Hepatocyte (in vitro differentiated cells): ENCODE results near the gene RPSA. TPM values are rescaled to one million over a fixed set of nuclear protein-coding genes. Genes with fewer than 3 reads are reported as not detected.

Experiments
- DNase-seq: peaks from one replicate; pipeline ENCODE4 v3.0.0-alpha.2; 2016; ENCODE audit warnings: low spot score
- H2AFZ ChIP-seq: fragments of 200-600 bp; sonication (generic); 2 replicates; pipeline ENCODE4 v1.6.0; 2016; ENCODE audit warnings: antibody characterized with exemption, mild to moderate bottlenecking
- H3K27ac ChIP-seq: fragments of 200-600 bp; sonication (generic); 2 replicates; pipeline ENCODE4 v1.5.1; 2016; ENCODE audit warnings: mild to moderate bottlenecking
- H3K27me3 ChIP-seq: fragments of 200-600 bp; sonication (generic); 2 replicates; pipeline ENCODE4 v1.6.1; 2016
- H3K36me3 ChIP-seq: fragments of 200-600 bp; sonication (generic); replicated peaks from 2 replicates; pipeline ENCODE4 v1.5.1; 2016; ENCODE audit warnings: low read depth; ENCODE audit not compliant: insufficient read depth
- H3K4me1 ChIP-seq: fragments of 200-600 bp; sonication (generic); 2 replicates; pipeline ENCODE4 v1.5.1; 2016; ENCODE audit warnings: mild to moderate bottlenecking, moderate library complexity; ENCODE audit not compliant: insufficient read depth
- H3K4me2 ChIP-seq: fragments of 200-600 bp; sonication (generic); 2 replicates; pipeline ENCODE4 v1.6.0; 2016
- H3K4me3 ChIP-seq: fragments of 200-600 bp; sonication (generic); 2 replicates; pipeline ENCODE4 v1.5.1; 2016; ENCODE audit warnings: mild to moderate bottlenecking
- H3K79me2 ChIP-seq: fragments of 200-600 bp; sonication (generic); 2 replicates; pipeline ENCODE4 v1.6.0; 2017; ENCODE audit warnings: mild to moderate bottlenecking
- H3K9me2 ChIP-seq: fragments of 200-600 bp; sonication (generic); replicated peaks from 2 replicates; pipeline ENCODE4 v1.6.0; 2017; ENCODE audit warnings: mild to moderate bottlenecking; ENCODE audit not compliant: insufficient read depth
- H3K9me3 ChIP-seq: fragments of 200-600 bp; sonication (generic); 2 replicates; pipeline ENCODE4 v1.5.1; 2016; ENCODE audit warnings: low read depth, mild to moderate bottlenecking
- H4K20me1 ChIP-seq: fragments of 200-600 bp; sonication (generic); 2 replicates; pipeline ENCODE4 v1.6.0; 2016; ENCODE audit warnings: mild to moderate bottlenecking; ENCODE audit not compliant: insufficient read depth, poor library complexity, severe bottlenecking
- CTCF ChIP-seq: fragments of 200-600 bp; sonication (generic); IDR thresholded peaks from 2 replicates; pipeline ENCODE4 v1.5.1; 2016; ENCODE audit warnings: antibody characterized with exemption, mild to moderate bottlenecking; ENCODE audit not compliant: poor library complexity
- EZH2 ChIP-seq: fragments of 200-600 bp; sonication (generic); IDR thresholded peaks from 2 replicates; pipeline ENCODE4 v1.6.1; 2016; ENCODE audit warnings: antibody characterized with exemption, mild to moderate bottlenecking, borderline replicate concordance
- EZH2phosphoT487 ChIP-seq: fragments of 200-600 bp; sonication (generic); IDR thresholded peaks from one replicate; pipeline ENCODE4 v1.6.1; 2018; ENCODE audit warnings: antibody characterized with exemption, mild to moderate bottlenecking, low read depth, moderate library complexity; ENCODE audit not compliant: unreplicated experiment, severe bottlenecking
- WGBS: methylation state at CpG from one replicate; pipeline ENCODE4 v1.1.6; 2016; ENCODE audit warnings: low lambda C conversion rate; ENCODE audit errors: missing lambda C conversion rate; 5-methylcytosine and 5-hydroxymethylcytosine counted together
- polyA plus RNA-seq: library from polyadenylated mRNA; unstranded; fragments of >200 nt; fragmentation: Nextera tagmentation; extraction: Ambion mirVana; gene quantifications from 2 replicates; pipeline ENCODE4 v1.2.1, GENCODE V29; 2016
- total RNA-seq: library from RNA; depleted of rRNA; stranded (reverse); fragments of >200 nt; gene quantifications from 2 replicates; pipeline ENCODE4 v1.2.3, GENCODE V29; 2014

Gene RPSA
- total and polyA plus RNA-seq, 2 experiments from 2014 or later: 249 to 961 TPM

GRCh38 chr3:39407259-39407629, 724 bp downstream of the RPSA start:
- no peaks in the 10 kb centered on the region for H3K9me3 ChIP-seq
- peak overlapping the region; percentile 92 for H3K27ac ChIP-seq
- H3K4me2 ChIP-seq: peak overlapping the region; percentile 86
- peak overlapping the region; percentile 41 for H2AFZ ChIP-seq
- H3K4me3 ChIP-seq: peak overlapping the region; percentile 74
- H3K9me2 ChIP-seq: no peaks in the 10 kb centered on the region
- H3K27me3 ChIP-seq: no peaks in the 10 kb centered on the region
- peaks cover 8% of the 10 kb centered on the region for H3K36me3 ChIP-seq
- no peak for DNase-seq
- 4% methylated on average over 9 of the region's 9 CpGs for WGBS
- TF ChIP-seq CTCF (no peak), EZH2phosphoT487 (no peak), EZH2 (no peak)
- H3K79me2 ChIP-seq: peaks cover 32% of the 10 kb centered on the region
- peaks cover 34% of the 10 kb centered on the region for H4K20me1 ChIP-seq
- peaks cover 11% of the 10 kb centered on the region for H3K4me1 ChIP-seq

- Histone ChIP-seq H3K36me3 (peaks cover 8% of the 10 kb centered on the region), H3K27me3 (no peaks in the 10 kb centered on the region), H4K20me1 (peaks cover 34% of the 10 kb centered on the region), H3K79me2 (peaks cover 32% of the 10 kb centered on the region), H2AFZ (no peak overlapping the region), H3K4me2 (peak overlapping the region; percentile 86), H3K4me1 (peaks cover 11% of the 10 kb centered on the region), H3K9me3 (no peaks in the 10 kb centered on the region), H3K27ac (no peak overlapping the region), H3K4me3 (peak overlapping the region; percentile 74), H3K9me2 (no peaks in the 10 kb centered on the region)
- no peak for DNase-seq
- TF ChIP-seq CTCF (no peak), EZH2 (no peak), EZH2phosphoT487 (no peak)
- WGBS: 65% methylated on average over 6 of the region's 6 CpGs
Measured at GRCh38 chr3:39407773-39408492, 1.4 kb downstream of the RPSA start.

GRCh38 chr3:39408493-39409372, 2.2 kb downstream of the RPSA start:
- Histone ChIP-seq H3K4me2 (peak overlapping the region; percentile 86), H4K20me1 (peaks cover 34% of the 10 kb centered on the region), H3K27me3 (no peaks in the 10 kb centered on the region), H3K4me1 (peaks cover 11% of the 10 kb centered on the region), H3K9me3 (no peaks in the 10 kb centered on the region), H3K4me3 (no peak overlapping the region), H3K9me2 (no peaks in the 10 kb centered on the region), H3K36me3 (peaks cover 8% of the 10 kb centered on the region), H3K27ac (no peak overlapping the region), H2AFZ (no peak overlapping the region), H3K79me2 (peaks cover 32% of the 10 kb centered on the region)
- DNase-seq: no peak
- WGBS: 82% methylated on average over 21 of the region's 21 CpGs
- no peak for TF ChIP-seq EZH2phosphoT487
- no peak for TF ChIP-seq EZH2
- TF ChIP-seq CTCF: no peak
